ENCODE measurements around the gene ITLN1.

DNA sequence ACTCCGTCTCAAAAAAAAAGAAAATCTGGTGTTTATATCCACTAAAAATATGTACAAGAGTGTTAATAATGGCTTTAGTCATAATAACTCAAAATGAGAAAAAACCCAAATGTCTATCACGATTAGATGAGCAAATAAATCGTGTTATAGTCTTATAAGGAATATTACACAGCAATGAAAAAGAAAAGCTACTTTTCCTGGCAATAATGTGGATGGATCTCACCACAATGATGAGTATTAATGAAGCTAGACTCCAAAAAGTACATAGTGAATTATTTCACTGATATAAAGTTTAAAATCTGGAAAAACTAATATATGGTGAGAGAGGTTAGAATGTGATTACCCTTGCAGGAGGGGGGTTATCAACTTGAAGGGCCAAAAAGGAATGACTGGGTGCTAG, 32.0 kb downstream of the ITLN1 start:
- TF ChIP-seq, protein P1, sequence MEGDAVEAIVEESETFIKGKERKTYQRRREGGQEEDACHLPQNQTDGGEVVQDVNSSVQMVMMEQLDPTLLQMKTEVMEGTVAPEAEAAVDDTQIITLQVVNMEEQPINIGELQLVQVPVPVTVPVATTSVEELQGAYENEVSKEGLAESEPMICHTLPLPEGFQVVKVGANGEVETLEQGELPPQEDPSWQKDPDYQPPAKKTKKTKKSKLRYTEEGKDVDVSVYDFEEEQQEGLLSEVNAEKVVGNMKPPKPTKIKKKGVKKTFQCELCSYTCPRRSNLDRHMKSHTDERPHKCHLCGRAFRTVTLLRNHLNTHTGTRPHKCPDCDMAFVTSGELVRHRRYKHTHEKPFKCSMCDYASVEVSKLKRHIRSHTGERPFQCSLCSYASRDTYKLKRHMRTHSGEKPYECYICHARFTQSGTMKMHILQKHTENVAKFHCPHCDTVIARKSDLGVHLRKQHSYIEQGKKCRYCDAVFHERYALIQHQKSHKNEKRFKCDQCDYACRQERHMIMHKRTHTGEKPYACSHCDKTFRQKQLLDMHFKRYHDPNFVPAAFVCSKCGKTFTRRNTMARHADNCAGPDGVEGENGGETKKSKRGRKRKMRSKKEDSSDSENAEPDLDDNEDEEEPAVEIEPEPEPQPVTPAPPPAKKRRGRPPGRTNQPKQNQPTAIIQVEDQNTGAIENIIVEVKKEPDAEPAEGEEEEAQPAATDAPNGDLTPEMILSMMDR (IDR thresholded peaks at IDR 0.05) = no peak
- no peak for TF ChIP-seq POLR2A (IDR thresholded peaks at IDR 0.05)
